KOPT-K1 (cell line): ENCODE data around the gene DDO.

Experiments
- H3K27ac ChIP-seq: fragments of 200-600 bp; sonication (generic); 2 replicates; pipeline ENCODE4 v1.5.1; 2016; ENCODE audit warnings: antibody characterized with exemption, mild to moderate bottlenecking, low read depth, low read length; ENCODE audit not compliant: poor library complexity, severe bottlenecking
- H3K36me3 ChIP-seq: fragments of 200-600 bp; sonication (generic); 2 replicates; pipeline ENCODE4 v1.5.1; 2017; ENCODE audit warnings: antibody characterized with exemption, mild to moderate bottlenecking, low read length, moderate library complexity; ENCODE audit not compliant: insufficient read depth
- H3K9me3 ChIP-seq: fragments of 200-600 bp; sonication (generic); 2 replicates; pipeline ENCODE4 v1.5.1; 2017; ENCODE audit warnings: antibody characterized with exemption, low read length, mild to moderate bottlenecking; ENCODE audit not compliant: insufficient read depth, poor library complexity, severe bottlenecking

The DDO gene

GRCh38 chr6:110432285-110432900, 17.0 kb upstream of the DDO start:
- H3K36me3 ChIP-seq, result no peaks in the 10 kb centered on the region
- H3K9me3 ChIP-seq, result no peaks in the 10 kb centered on the region
- no peak overlapping the region for H3K27ac ChIP-seq

DNA sequence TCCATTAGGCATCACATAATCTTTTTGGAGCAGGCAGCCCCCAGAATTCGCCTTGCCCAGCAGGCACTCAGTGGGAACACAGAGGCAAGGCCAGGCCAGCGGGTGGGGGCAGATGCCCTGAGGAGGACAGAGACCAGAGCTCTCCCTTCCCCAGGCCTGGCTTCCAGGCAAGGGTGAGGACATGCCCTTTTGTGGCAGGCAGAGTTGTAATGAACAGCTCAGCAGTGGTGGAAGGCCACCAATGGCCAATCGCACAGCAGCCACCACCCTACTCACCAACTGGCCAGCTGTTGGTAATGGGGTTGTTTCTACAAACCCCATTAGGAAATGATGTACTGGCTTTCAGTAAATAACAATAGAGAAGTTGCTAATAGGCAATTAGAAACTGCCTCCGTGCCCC, 15.4 kb upstream of the DDO start:
- H3K27ac ChIP-seq, result no peak overlapping the region
- no peaks in the 10 kb centered on the region for H3K36me3 ChIP-seq
- H3K9me3 ChIP-seq, result no peaks in the 10 kb centered on the region

DNA sequence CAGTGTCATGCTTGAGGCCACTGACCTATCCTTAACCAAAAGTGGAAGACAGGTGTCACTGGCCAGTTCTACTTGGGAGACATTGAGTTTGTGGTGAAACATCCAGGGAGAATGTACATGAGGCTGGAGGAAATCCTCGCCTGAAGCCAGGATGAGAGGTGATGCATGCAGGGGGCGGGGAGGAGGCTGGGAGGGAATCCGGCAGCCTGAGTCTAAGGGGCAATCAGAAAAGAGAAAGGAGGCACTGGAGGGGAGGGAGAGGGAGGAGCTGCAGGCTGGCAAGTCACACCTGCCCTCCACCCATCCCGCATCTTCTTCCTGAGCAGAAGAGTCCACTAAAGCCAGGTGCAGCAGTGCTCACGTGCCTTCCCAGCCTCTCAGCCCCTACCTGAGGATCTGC, 14.9 kb upstream of the DDO start:
- Histone ChIP-seq H3K36me3 (no peaks in the 10 kb centered on the region), H3K9me3 (no peaks in the 10 kb centered on the region), H3K27ac (no peak overlapping the region)

DNA sequence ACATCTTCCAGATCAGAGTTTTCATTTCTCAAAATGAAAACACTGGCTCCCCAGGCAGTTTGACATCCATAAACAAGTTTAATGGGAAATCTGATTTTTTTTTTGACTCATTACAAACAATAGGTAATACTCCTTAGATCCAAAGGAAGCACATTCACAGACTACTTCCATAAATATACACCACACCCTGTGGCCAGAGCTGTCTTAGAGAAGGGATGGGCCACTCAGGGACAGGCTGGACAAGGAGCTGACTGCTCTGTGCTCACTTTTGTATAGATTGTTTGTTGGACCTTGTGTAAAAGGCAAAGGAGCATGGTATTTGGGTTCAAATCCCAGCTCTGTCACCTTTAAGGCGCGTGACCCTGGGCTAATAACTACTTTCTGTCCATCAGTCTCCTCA, 12.8 kb upstream of the DDO start:
- Histone ChIP-seq H3K9me3 (no peaks in the 10 kb centered on the region), H3K27ac (no peak overlapping the region), H3K36me3 (no peaks in the 10 kb centered on the region)

DNA sequence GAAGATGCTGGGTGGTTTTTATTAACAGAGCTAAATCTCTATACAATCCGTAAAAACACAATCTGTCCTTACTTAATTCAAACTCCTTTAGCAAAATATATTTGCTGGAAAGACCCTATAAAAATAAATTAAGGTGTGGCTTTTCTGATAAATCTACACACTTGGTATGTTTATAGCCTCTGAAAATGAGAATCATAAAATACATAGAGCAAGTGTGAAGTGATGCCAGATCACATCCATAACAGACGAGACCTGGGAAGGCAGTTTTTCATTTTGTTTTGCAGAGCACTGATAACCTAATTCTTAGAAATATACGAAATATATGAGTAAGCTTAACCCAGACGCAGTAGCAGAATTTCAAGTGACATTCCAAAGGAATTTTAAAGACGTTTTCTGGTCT, 10.4 kb upstream of the DDO start:
- Histone ChIP-seq H3K27ac (no peak overlapping the region), H3K9me3 (peaks cover 7% of the 10 kb centered on the region), H3K36me3 (no peaks in the 10 kb centered on the region)

GRCh38 chr6:110422444-110422822, 7.1 kb upstream of the DDO start:
- Histone ChIP-seq H3K9me3 (peaks cover 7% of the 10 kb centered on the region), H3K36me3 (no peaks in the 10 kb centered on the region), H3K27ac (no peak overlapping the region)

- H3K27ac ChIP-seq, result no peak overlapping the region
- H3K36me3 ChIP-seq, result no peaks in the 10 kb centered on the region
- peaks cover 7% of the 10 kb centered on the region for H3K9me3 ChIP-seq
Observed at GRCh38 chr6:110421749-110422443, 6.5 kb upstream of the DDO start.

DNA sequence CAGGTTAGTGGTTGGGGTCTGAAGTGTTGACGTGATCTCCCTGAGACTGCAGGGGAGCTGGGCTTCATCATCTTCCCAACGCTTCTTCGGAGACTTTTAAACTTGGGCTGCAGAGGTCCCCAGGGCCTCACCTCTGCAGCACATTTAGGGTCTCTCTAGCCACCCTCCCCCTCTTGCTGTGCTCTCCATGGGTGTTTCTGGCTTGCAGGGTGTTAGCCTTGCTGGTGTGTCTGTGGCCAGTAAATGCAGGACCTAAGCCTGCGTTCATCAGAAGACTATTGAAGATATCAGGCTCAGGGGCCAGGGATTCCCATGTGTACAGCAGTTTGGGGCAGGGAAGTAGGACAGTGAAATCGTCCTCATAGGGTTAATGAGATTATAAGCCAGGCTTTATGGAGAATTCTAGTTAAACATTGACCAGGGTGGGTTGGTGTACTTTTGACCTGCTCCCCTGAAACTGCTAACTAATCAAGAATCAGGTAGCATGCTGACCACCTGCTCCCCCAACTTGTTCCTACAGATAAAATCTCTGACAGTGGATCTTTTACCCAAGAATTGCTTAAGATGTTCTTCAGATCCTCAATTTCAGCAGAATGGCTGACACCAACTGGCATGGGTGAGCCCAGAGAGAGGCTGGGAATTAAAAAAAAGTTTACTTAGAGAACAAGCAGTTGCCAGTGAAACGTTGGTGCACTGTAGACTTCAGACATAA, 3.8 kb upstream of the DDO start:
- H3K9me3 ChIP-seq, result peaks cover 7% of the 10 kb centered on the region
- no peak overlapping the region for H3K27ac ChIP-seq
- no peaks in the 10 kb centered on the region for H3K36me3 ChIP-seq

DNA sequence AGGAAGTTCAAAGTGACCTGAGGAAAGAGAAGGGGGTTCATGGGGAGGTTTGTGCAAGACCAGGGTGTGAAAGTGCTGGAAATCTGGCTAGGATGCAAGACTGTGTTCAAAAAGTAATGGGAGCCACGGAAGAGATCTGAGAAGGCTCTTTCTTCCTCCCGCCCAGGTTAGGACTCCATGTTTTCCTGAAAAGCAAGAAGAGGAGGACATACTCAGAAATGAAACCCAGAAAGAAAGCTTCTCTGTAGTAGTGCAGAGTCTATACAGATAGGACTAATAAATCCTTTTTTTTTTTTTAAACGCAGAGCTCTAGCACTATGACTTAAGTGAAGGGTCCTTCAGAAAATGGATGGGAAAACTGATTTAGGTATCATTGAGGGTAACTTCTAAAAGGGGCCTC, 3.2 kb upstream of the DDO start:
- Histone ChIP-seq H3K9me3 (peaks cover 7% of the 10 kb centered on the region), H3K27ac (no peak overlapping the region), H3K36me3 (no peaks in the 10 kb centered on the region)

DNA sequence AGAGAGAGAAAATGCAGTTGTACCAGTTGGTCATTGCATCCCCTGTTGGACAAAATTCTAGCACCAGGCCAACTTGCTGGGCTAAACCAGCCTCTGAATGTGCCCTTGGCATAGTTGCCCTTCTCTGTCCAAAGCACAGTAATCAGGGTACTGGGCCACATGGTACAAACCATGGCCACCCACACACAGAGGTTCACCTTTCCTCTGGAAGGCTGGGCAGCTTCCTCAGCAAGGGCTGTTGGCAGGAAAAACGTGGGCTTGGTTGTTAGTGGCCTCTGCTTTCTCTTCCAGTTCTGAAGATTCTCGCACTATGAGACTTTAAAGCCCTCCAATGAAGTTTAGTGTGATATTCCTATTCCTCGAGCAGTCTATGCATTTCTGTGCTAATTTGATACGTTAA, 706 bp downstream of the DDO start:
- Histone ChIP-seq H3K27ac (no peak overlapping the region), H3K9me3 (no peaks in the 10 kb centered on the region), H3K36me3 (no peaks in the 10 kb centered on the region)

DNA sequence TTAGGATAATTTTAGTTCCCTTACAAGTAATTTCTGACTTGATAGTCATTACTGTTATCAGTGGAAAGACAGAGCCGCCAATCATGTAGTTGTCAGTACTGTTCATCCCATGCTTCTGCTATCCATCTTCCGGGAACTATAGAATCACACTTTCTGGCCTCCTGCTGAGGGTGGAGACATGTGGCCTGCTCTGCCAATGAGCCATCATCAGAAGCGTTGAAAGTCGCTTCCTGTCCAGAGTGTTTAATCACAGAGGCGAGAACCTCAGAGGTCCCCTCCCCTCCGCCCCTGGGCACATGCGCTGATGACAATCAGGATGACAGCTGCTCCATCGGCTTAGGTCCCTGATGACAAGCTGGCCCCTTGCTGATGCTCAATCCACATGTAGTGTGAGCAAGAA, 3.0 kb downstream of the DDO start:
- Histone ChIP-seq H3K27ac (no peak overlapping the region), H3K36me3 (no peaks in the 10 kb centered on the region)

DNA sequence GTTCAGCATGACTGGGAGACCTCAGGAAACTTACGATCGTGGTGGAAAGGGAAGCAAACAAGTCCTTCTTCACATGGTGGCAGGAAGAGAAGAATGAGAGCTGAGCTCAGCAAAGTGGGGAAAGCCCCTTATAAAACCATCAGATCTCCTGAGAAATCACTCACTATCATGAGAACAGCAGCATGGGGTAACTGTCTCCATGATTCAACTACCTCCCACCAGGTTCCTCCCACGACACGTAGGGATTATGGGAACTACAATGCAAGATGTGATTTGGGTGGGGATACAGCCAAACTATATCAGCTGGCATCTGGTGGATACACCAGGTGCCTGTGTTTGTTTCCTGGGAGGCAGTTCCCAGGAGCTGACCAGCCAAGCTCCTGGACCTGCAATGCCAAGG, 4.9 kb downstream of the DDO start:
- H3K27ac ChIP-seq, result no peak overlapping the region
- no peaks in the 10 kb centered on the region for H3K9me3 ChIP-seq
- H3K36me3 ChIP-seq, result no peaks in the 10 kb centered on the region

More for the DNA sequence above, 3.0 kb downstream of the DDO start:
- H3K9me3 ChIP-seq, result no peaks in the 10 kb centered on the region

- Histone ChIP-seq H3K9me3 (no peaks in the 10 kb centered on the region), H3K36me3 (no peaks in the 10 kb centered on the region), H3K27ac (no peak overlapping the region)
Observed at GRCh38 chr6:110409794-110410193, 5.6 kb downstream of the DDO start.

GRCh38 chr6:110408901-110409300, 6.5 kb downstream of the DDO start:
- no peaks in the 10 kb centered on the region for H3K36me3 ChIP-seq
- no peaks in the 10 kb centered on the region for H3K9me3 ChIP-seq
- no peak overlapping the region for H3K27ac ChIP-seq

- Histone ChIP-seq H3K27ac (no peak overlapping the region), H3K36me3 (no peaks in the 10 kb centered on the region), H3K9me3 (no peaks in the 10 kb centered on the region)
Observed at GRCh38 chr6:110404607-110405006, 10.8 kb downstream of the DDO start.
